AG10803 (cell line): ENCODE results near the gene HYOU1.
A peak's percentile ranks its signal among the peaks of the same experiment; 100 is the strongest.

Experiments used
- DNase-seq: peaks from one replicate; pipeline ENCODE4 v3.0.0; 2010; ENCODE audit warnings: low read depth
- H3K4me3 ChIP-seq: 2 replicates; pipeline ENCODE4 v1.5.1; 2011; ENCODE audit warnings: mild to moderate bottlenecking, low read length, control low read depth
- CTCF ChIP-seq: conservative IDR thresholded peaks from 2 replicates; pipeline ENCODE4 v1.5.1; 2011; ENCODE audit warnings: mild to moderate bottlenecking, low read length, control low read depth, inconsistent platforms

HYOU1 gene

GRCh38 chr11:119015054-119015611 is 41.9 kb downstream of the HYOU1 start:
- DNase-seq = no peak
- H3K4me3 ChIP-seq = no peak overlapping the region

GRCh38 chr11:119014209-119014924 is 42.6 kb downstream of the HYOU1 start:
- H3K4me3 ChIP-seq = no peak overlapping the region
- no peak for DNase-seq
- TF ChIP-seq CTCF = no peak

More at GRCh38 chr11:119015054-119015611, 41.9 kb downstream of the HYOU1 start:
- 0 out of 2 replicates have a peak, but pooled peaks have one; percentile 9 for TF ChIP-seq CTCF

- TF ChIP-seq CTCF = no peak
- no peak overlapping the region for H3K4me3 ChIP-seq
- no peak for DNase-seq
Measured at GRCh38 chr11:119012629-119013170, 44.3 kb downstream of the HYOU1 start.

GRCh38 chr11:119011476-119012053 is 45.4 kb downstream of the HYOU1 start:
- no peak overlapping the region for H3K4me3 ChIP-seq
- DNase-seq = no peak
- no peak for TF ChIP-seq CTCF

GRCh38 chr11:119006656-119007055 is 50.3 kb downstream of the HYOU1 start:
- TF ChIP-seq CTCF = no peak
- no peak overlapping the region for H3K4me3 ChIP-seq
- no peak for DNase-seq

GRCh38 chr11:119000906-119001305 is 56.1 kb downstream of the HYOU1 start:
- TF ChIP-seq CTCF = no peak
- H3K4me3 ChIP-seq = no peak overlapping the region
- DNase-seq = peak; percentile 35
